MCF 10A (cell line): ENCODE measurements around the gene FAM89B. TPM values are rescaled to one million over a fixed set of nuclear protein-coding genes. Genes with fewer than 3 reads are reported as not detected.

Experiments
- BruUV-seq: library from RNA; stranded (reverse); fragments of 400-500 nt; replicated peaks from 2 replicates; lab custom pipeline; 2021; lab: Mats Ljungman, UMichigan
- CTCF ChIA-PET: fragments of 300-600 bp; sonication (Branson Sonifier 250); formaldehyde crosslinking; extraction: SDS; loops from one replicate; lab custom pipeline; 2021; ENCODE audit warnings: antibody characterized with exemption, inconsistent platforms; lab: Yijun Ruan, JAX
- POLR2A ChIA-PET: fragments of 300-600, 350-650 bp; sonication (Branson Sonifier 250); formaldehyde crosslinking; extraction: SDS; loops from one replicate; lab custom pipeline; 2020; ENCODE audit warnings: antibody characterized with exemption, inconsistent platforms; lab: Yijun Ruan, JAX
- DNase-seq: peaks from one replicate; pipeline ENCODE4 v3.0.0-alpha.2; 2018; ENCODE audit not compliant: unreplicated experiment
- H3K27ac Mint-ChIP-seq: one replicate; pipeline ENCODE4 v1.8.0; 2022; ENCODE audit warnings: mild to moderate bottlenecking, low read depth, mixed read lengths; ENCODE audit not compliant: unreplicated experiment
- H3K27me3 Mint-ChIP-seq: one replicate; pipeline ENCODE4 v1.8.0; 2022; ENCODE audit warnings: mixed read lengths; ENCODE audit not compliant: insufficient read depth, unreplicated experiment
- H3K36me3 Mint-ChIP-seq: one replicate; pipeline ENCODE4 v1.8.0; 2022; ENCODE audit warnings: mild to moderate bottlenecking, moderate library complexity, mixed read lengths; ENCODE audit not compliant: insufficient read depth, unreplicated experiment
- H3K4me1 Mint-ChIP-seq: one replicate; pipeline ENCODE4 v1.8.0; 2022; ENCODE audit warnings: mixed read lengths; ENCODE audit not compliant: insufficient read depth, unreplicated experiment
- H3K4me3 Mint-ChIP-seq: one replicate; pipeline ENCODE4 v1.8.0; 2022; ENCODE audit warnings: mild to moderate bottlenecking, moderate library complexity, mixed read lengths; ENCODE audit not compliant: unreplicated experiment
- H3K9me3 Mint-ChIP-seq: one replicate; pipeline ENCODE4 v1.8.0; 2022; ENCODE audit warnings: mixed read lengths; ENCODE audit not compliant: unreplicated experiment
- intact Hi-C: fragments of 100-400 bp; cut with micrococcal nuclease; formaldehyde crosslinking; loops from 2 replicates; pipeline ENCODE4 v1.14.1; 2022
- total RNA-seq: library from RNA; stranded (reverse); gene quantifications from 2 replicates; pipeline ENCODE4 v1.2.3, GENCODE V29; 2022
- TF ChIP-seq, protein P1 (sequence below): fragments of 200-600 bp; IDR thresholded peaks from one replicate; pipeline ENCODE4 v1.8.0; 2022; ENCODE audit warnings: antibody characterized with exemption, mild to moderate bottlenecking; ENCODE audit not compliant: unreplicated experiment

FAM89B gene
- total RNA-seq, 1 experiment from 2014 or later: 16.7 TPM

DNA sequence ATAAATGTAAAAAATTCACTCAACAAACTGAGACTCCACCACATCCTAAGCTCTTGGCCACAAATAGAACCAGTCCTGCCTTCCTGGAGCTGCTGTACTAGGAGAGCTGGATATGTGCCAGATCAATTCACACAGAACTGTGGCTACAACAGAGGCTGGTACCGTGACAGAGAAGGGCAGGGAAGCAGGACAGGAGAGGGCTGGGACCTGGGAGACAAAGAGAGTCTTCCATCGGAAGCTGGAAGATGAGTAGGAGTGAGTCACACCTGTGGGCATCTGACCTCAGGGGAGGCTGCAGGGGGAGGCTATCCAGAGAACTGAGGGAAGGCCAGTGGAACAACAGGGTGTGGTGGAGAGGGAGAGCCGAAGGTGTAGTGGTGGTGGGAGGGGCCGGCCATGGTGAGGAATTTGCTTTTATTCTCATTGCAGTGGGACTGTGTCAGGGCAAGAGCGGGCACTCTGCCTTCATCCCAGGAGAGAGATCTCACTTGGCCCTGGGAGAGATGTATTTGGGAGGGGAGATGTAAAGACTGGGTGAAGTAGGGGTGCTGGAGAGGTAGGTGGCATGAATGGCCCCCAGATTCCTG lies 12.3 kb upstream of the FAM89B start:
- peaks cover 45% of the 10 kb centered on the region for H3K4me1 Mint-ChIP-seq
- H3K36me3 Mint-ChIP-seq: no peaks in the 10 kb centered on the region
- no peak overlapping the region for H3K4me3 Mint-ChIP-seq
- BruUV-seq: no TSS peak
- no peaks in the 10 kb centered on the region for H3K27me3 Mint-ChIP-seq
- TF ChIP-seq, protein P1, sequence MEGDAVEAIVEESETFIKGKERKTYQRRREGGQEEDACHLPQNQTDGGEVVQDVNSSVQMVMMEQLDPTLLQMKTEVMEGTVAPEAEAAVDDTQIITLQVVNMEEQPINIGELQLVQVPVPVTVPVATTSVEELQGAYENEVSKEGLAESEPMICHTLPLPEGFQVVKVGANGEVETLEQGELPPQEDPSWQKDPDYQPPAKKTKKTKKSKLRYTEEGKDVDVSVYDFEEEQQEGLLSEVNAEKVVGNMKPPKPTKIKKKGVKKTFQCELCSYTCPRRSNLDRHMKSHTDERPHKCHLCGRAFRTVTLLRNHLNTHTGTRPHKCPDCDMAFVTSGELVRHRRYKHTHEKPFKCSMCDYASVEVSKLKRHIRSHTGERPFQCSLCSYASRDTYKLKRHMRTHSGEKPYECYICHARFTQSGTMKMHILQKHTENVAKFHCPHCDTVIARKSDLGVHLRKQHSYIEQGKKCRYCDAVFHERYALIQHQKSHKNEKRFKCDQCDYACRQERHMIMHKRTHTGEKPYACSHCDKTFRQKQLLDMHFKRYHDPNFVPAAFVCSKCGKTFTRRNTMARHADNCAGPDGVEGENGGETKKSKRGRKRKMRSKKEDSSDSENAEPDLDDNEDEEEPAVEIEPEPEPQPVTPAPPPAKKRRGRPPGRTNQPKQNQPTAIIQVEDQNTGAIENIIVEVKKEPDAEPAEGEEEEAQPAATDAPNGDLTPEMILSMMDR: no peak
- peak overlapping the region; percentile 59 for H3K27ac Mint-ChIP-seq
- ChIA-PET CTCF (interaction anchor here (2.5 to 5.5 kb wide), 3 partner anchors 8 to 19 kb away, joined by 10 to 35 read pairs (median 17); partner anchors contain the start of gene FAM89B), POLR2A (interaction anchor here (0.5 to 3.2 kb wide), 12 partner anchors 10 to 829 kb away, joined by 3 to 24 read pairs (median 4); partner anchors contain the start of genes EHBP1L1, FAM89B, MALAT1 and PCNX3)
- intact Hi-C loops: no loop called here
- peak; percentile 85 for DNase-seq
- no peaks in the 10 kb centered on the region for H3K9me3 Mint-ChIP-seq

DNA sequence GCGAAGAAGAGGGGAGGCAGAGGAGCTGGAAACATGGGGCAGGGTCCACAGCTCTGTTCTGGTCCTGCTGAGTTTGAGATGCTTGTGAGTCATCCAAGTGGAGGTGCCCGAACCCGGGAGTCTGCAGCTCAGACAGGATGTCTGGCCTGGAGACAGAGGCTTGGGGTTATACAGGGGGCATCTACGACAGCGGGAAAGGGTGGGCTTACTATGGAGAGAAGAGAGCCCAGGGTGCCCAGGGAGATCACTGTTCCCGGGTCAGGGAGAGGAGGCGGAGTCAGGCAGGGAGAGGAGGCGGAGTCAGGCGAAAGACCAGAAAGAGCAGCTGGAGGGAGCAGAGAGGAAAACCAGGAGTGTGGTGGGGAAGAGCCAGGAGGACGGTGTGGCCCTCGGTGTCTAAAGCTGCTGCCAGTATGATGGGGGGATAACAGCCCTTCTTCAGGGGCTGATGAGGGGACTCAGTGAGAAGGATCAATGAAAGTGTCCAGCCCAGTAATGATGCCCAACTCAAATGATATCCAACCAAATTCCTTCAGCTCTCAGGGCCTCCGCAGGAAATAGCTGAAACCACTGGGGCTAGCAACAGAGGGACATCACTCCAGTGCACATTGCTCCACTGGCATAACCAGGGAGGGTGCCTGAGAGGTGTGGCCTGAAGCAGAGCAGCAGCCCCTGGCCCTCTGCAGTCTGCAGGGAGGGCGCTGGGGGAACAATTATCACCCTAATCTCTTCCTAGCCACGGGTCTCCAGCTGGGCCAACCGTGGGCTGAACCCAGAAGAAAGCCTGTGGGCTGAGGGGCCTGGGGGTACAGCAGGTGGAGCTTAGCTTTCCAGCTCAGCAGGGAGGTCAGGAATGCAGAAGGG lies 11.6 kb upstream of the FAM89B start:
- Mint-ChIP-seq H3K27me3 (no peaks in the 10 kb centered on the region), H3K4me3 (no peak overlapping the region), H3K27ac (peak overlapping the region; percentile 59), H3K4me1 (peaks cover 38% of the 10 kb centered on the region), H3K9me3 (no peaks in the 10 kb centered on the region), H3K36me3 (no peaks in the 10 kb centered on the region)
- peak; percentile 48 for DNase-seq
- intact Hi-C loops: no loop called here
- BruUV-seq: no TSS peak
- ChIA-PET POLR2A (interaction anchor here (0.7 to 3.2 kb wide), 7 partner anchors 9 to 828 kb away, joined by 3 to 24 read pairs (median 10); partner anchors contain the start of genes EHBP1L1, FAM89B and ZNRD2), CTCF (interaction anchor here (0.6 to 5.5 kb wide), 5 partner anchors 9 to 577 kb away, joined by 4 to 35 read pairs (median 10); partner anchors contain the start of gene FAM89B)
- TF ChIP-seq, protein P1: no peak

DNA sequence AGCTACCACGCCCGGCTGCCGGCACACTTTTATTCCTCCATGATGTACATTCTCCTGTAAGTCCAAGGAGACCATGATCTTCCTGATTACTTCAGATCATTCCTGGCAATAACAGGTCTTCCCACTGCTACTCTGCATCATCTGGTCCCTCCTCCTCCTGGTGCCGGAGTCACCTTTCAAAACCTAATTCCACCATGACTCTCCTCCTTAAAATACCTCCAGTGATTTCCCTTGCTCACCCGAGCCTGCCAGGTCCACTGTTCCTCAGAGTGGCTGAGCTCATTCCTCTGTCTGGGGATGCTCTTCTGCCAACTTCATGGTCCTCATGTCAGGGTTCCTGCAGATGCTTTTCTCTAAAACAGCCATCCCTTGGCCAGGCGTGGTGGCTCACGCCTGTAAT lies 10.3 kb upstream of the FAM89B start:
- Mint-ChIP-seq H3K36me3 (peaks cover 7% of the 10 kb centered on the region), H3K4me1 (peaks cover 28% of the 10 kb centered on the region), H3K9me3 (no peaks in the 10 kb centered on the region), H3K4me3 (no peak overlapping the region), H3K27me3 (no peaks in the 10 kb centered on the region), H3K27ac (no peak overlapping the region)
- TF ChIP-seq, protein P1: no peak
- ChIA-PET POLR2A (interaction anchor here (0.6 to 3.1 kb wide), 2 partner anchors 10 to 185 kb away, joined by 3 to 11 read pairs; partner anchors contain the start of gene FAM89B), CTCF (interaction anchor here (0.8 to 5.5 kb wide), 6 partner anchors 10 to 218 kb away, joined by 3 to 35 read pairs (median 4); partner anchors contain the start of gene FAM89B)
- BruUV-seq: no TSS peak
- DNase-seq: no peak
- intact Hi-C loops: no loop called here

DNA sequence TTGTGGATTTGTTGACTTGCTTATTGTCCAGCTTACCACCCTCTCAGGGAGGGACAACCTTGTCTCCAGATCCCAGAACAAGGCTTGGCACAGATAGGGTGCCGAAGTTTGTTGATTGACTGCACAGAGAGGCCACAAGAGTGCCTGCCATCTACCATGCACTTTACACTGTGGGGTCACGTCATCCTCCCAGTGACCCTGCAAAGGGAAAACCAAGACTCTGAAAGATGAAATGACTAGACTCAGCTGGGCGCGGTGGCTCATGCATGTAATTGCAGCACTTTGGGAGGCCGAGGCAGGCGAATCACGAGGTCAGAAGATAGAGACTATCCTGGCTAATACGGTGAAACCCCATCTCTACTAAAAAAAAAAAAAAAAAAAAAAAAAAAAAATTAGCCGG lies 9.6 kb upstream of the FAM89B start:
- intact Hi-C loops: no loop called here
- Mint-ChIP-seq H3K27me3 (no peaks in the 10 kb centered on the region), H3K9me3 (no peaks in the 10 kb centered on the region), H3K36me3 (peaks cover 7% of the 10 kb centered on the region), H3K4me3 (no peak overlapping the region), H3K4me1 (peaks cover 24% of the 10 kb centered on the region), H3K27ac (no peak overlapping the region)
- DNase-seq: no peak
- TF ChIP-seq, protein P1: no peak
- CTCF ChIA-PET: interaction anchor here (1.0 to 5.5 kb wide), 4 partner anchors 10 to 217 kb away, joined by 3 to 35 read pairs (median 10); partner anchors contain the start of gene FAM89B
- POLR2A ChIA-PET: no interaction called here
- no TSS peak for BruUV-seq
